ENCODE data around the gene HIPK3. TPM values are rescaled to one million over a fixed set of nuclear protein-coding genes. Genes with fewer than 3 reads are reported as not detected.

HIPK3 gene
- total RNA-seq, 1 experiment from 2014 or later, result 51.4 TPM

DNA sequence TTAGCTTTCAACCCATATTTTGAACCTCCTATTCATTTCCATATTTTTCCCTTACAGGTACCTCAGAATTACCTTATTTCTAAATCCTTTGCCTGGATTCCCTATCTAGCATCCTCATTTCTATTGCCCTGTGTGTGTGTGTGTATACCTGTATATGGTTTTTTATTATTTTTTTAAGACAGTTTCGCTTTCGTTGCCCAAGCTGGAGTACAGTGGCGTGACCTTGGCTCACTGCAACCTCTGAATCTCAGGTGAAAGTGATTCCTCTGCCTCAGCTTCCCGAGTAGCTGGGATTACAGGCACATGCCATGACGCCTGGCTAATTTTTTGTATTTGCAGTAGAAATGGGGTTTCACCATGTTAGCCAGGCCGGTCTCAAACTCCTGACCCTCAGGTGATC is 12.6 kb downstream of the HIPK3 start:
- Mint-ChIP-seq H3K4me1 (ENCODE audit: insufficient read depth, unreplicated experiment) (peaks cover 17% of the 10 kb centered on the region), H3K36me3 (ENCODE audit: insufficient read depth, unreplicated experiment) (peaks cover 5% of the 10 kb centered on the region), H3K4me3 (ENCODE audit: unreplicated experiment) (no peak overlapping the region), H3K9me3 (ENCODE audit: unreplicated experiment) (no peaks in the 10 kb centered on the region), H3K27ac (ENCODE audit: low read depth, unreplicated experiment) (peak overlapping the region; percentile 8), H3K27me3 (ENCODE audit: insufficient read depth, unreplicated experiment) (no peaks in the 10 kb centered on the region)
- CTCF ChIA-PET, result no interaction called here
- POLR2A ChIA-PET, result interaction anchor here (0.6 to 4.9 kb wide), 5 partner anchors 10 to 109 kb away, joined by 3 to 32 read pairs (median 3); partner anchors contain the start of gene CSTF3
- intact Hi-C loops (cut with micrococcal nuclease), result no loop called here
- DNase-seq (ENCODE audit: unreplicated experiment), result no peak
- no TSS peak for BruUV-seq (replicated peaks)
- TF ChIP-seq, protein P1, sequence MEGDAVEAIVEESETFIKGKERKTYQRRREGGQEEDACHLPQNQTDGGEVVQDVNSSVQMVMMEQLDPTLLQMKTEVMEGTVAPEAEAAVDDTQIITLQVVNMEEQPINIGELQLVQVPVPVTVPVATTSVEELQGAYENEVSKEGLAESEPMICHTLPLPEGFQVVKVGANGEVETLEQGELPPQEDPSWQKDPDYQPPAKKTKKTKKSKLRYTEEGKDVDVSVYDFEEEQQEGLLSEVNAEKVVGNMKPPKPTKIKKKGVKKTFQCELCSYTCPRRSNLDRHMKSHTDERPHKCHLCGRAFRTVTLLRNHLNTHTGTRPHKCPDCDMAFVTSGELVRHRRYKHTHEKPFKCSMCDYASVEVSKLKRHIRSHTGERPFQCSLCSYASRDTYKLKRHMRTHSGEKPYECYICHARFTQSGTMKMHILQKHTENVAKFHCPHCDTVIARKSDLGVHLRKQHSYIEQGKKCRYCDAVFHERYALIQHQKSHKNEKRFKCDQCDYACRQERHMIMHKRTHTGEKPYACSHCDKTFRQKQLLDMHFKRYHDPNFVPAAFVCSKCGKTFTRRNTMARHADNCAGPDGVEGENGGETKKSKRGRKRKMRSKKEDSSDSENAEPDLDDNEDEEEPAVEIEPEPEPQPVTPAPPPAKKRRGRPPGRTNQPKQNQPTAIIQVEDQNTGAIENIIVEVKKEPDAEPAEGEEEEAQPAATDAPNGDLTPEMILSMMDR (IDR thresholded peaks at IDR 0.05; ENCODE audit: unreplicated experiment), result no peak

DNA sequence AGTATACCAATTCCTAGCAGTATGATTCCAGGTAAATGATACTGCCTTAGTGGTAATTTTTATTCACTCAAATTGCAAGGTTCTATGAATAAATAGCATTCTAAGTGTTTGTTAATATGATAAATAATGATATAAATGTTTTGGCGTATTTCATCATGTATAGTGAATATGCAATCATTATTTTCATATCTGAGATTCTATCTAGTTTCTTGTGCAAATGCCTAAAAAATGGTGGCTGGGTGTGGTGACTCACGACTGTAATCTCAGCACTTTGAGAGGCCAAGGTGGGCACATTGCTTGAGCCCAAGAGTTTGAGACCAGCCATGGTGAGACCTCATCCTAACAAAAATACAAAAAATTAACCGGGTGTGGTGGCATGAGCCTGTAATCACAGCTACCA is 13.9 kb downstream of the HIPK3 start:
- peaks cover 17% of the 10 kb centered on the region for H3K4me1 Mint-ChIP-seq (ENCODE audit: insufficient read depth, unreplicated experiment)

GRCh38 chr11:33272338-33273107 is 15.3 kb downstream of the HIPK3 start:
- H3K27me3 Mint-ChIP-seq (ENCODE audit: insufficient read depth, unreplicated experiment), result no peaks in the 10 kb centered on the region
- H3K36me3 Mint-ChIP-seq (ENCODE audit: insufficient read depth, unreplicated experiment), result no peaks in the 10 kb centered on the region
- peaks cover 24% of the 10 kb centered on the region for H3K4me1 Mint-ChIP-seq (ENCODE audit: insufficient read depth, unreplicated experiment)
- H3K4me3 Mint-ChIP-seq (ENCODE audit: unreplicated experiment), result no peak overlapping the region
- intact Hi-C loops (cut with micrococcal nuclease), result no loop called here
- no peak overlapping the region for H3K27ac Mint-ChIP-seq (ENCODE audit: low read depth, unreplicated experiment)
- BruUV-seq (replicated peaks), result no TSS peak
- no peaks in the 10 kb centered on the region for H3K9me3 Mint-ChIP-seq (ENCODE audit: unreplicated experiment)
- ChIA-PET POLR2A (interaction anchor here (1.6 kb wide), 1 partner anchor 10 kb away, joined by 6 read pairs; no protein-coding TSS in a partner anchor), CTCF (interaction anchor here (0.6 to 1.2 kb wide), 2 partner anchors 18 to 106 kb away, joined by 3 to 6 read pairs; no protein-coding TSS in a partner anchor)
- TF ChIP-seq, protein P1 (IDR thresholded peaks at IDR 0.05; ENCODE audit: unreplicated experiment), result no peak
- no peak for DNase-seq (ENCODE audit: unreplicated experiment)

More for the DNA sequence above, 13.9 kb downstream of the HIPK3 start:
- POLR2A ChIA-PET, result interaction anchor here (0.5 to 4.9 kb wide), 3 partner anchors 8 to 91 kb away, joined by 4 to 32 read pairs (median 6); no protein-coding TSS in a partner anchor
- H3K36me3 Mint-ChIP-seq (ENCODE audit: insufficient read depth, unreplicated experiment), result no peaks in the 10 kb centered on the region
- no peaks in the 10 kb centered on the region for H3K27me3 Mint-ChIP-seq (ENCODE audit: insufficient read depth, unreplicated experiment)
- no peak for DNase-seq (ENCODE audit: unreplicated experiment)
- TF ChIP-seq, protein P1 (IDR thresholded peaks at IDR 0.05; ENCODE audit: unreplicated experiment), result no peak
- no peak overlapping the region for H3K4me3 Mint-ChIP-seq (ENCODE audit: unreplicated experiment)
- no peak overlapping the region for H3K27ac Mint-ChIP-seq (ENCODE audit: low read depth, unreplicated experiment)
- intact Hi-C loops (cut with micrococcal nuclease), result no loop called here
- BruUV-seq (replicated peaks), result no TSS peak
- no peaks in the 10 kb centered on the region for H3K9me3 Mint-ChIP-seq (ENCODE audit: unreplicated experiment)
- CTCF ChIA-PET, result no interaction called here

GRCh38 chr11:33273656-33274055 is 16.5 kb downstream of the HIPK3 start:
- POLR2A ChIA-PET, result interaction anchor here (5.1 kb wide), 1 partner anchor 13 kb away, joined by 52 read pairs; the partner anchor contains the start of gene HIPK3
- Mint-ChIP-seq H3K4me3 (ENCODE audit: unreplicated experiment) (no peak overlapping the region), H3K27ac (ENCODE audit: low read depth, unreplicated experiment) (no peak overlapping the region), H3K36me3 (ENCODE audit: insufficient read depth, unreplicated experiment) (peaks cover 8% of the 10 kb centered on the region), H3K27me3 (ENCODE audit: insufficient read depth, unreplicated experiment) (no peaks in the 10 kb centered on the region), H3K9me3 (ENCODE audit: unreplicated experiment) (no peaks in the 10 kb centered on the region), H3K4me1 (ENCODE audit: insufficient read depth, unreplicated experiment) (peaks cover 33% of the 10 kb centered on the region)
- BruUV-seq (replicated peaks), result no TSS peak
- CTCF ChIA-PET, result interaction anchor here (0.6 to 1.3 kb wide), 3 partner anchors 14 to 978 kb away, joined by 3 read pairs; no protein-coding TSS in a partner anchor
- TF ChIP-seq, protein P1 (IDR thresholded peaks at IDR 0.05; ENCODE audit: unreplicated experiment), result no peak
- no peak for DNase-seq (ENCODE audit: unreplicated experiment)
- intact Hi-C loops (cut with micrococcal nuclease), result no loop called here
